GM23338 (cell line): ENCODE measurements around the gene SLC19A1.

Source experiments
- CREB1 ChIP-seq: fragments of 250-450 bp; sonication (Bioruptor Pico); IDR thresholded peaks from 2 replicates; pipeline ENCODE4 v1.5.0; 2020; ENCODE audit warnings: low read depth, mild to moderate bottlenecking, moderate library complexity
- CTCF ChIP-seq, 2 experiments: fragments of 200-600 bp in 1 of 2; sonication (generic) in 1 of 2; conservative IDR thresholded peaks; 2 replicates each; pipeline versions ENCODE4 v1.5.1 to v1.6.1; 2016 to 2017; ENCODE audit warnings: antibody characterized with exemption in 2 of 2, low read depth in 2 of 2, mild to moderate bottlenecking in 2 of 2, moderate library complexity in 1 of 2
- EZH2 ChIP-seq: fragments of 200-600 bp; sonication (generic); IDR thresholded peaks from one replicate; pipeline ENCODE4 v1.8.0; 2017; ENCODE audit warnings: antibody characterized with exemption, mild to moderate bottlenecking, low read depth; ENCODE audit not compliant: unreplicated experiment
- EZH2phosphoT487 ChIP-seq: fragments of 200-600 bp; sonication (generic); IDR thresholded peaks from one replicate; pipeline ENCODE4 v1.8.1; 2018; ENCODE audit warnings: antibody characterized with exemption; ENCODE audit not compliant: unreplicated experiment
- JUNB ChIP-seq: IDR thresholded peaks from one replicate; pipeline ENCODE4 v1.6.1; 2016; ENCODE audit warnings: antibody characterized with exemption; ENCODE audit not compliant: unreplicated experiment
- POLR2AphosphoS5 ChIP-seq: IDR thresholded peaks from 2 replicates; pipeline ENCODE4 v1.6.1; 2016; ENCODE audit warnings: antibody characterized with exemption, low read depth
- STAT1 ChIP-seq: IDR thresholded peaks from one replicate; pipeline ENCODE4 v1.6.1; 2016; ENCODE audit warnings: antibody characterized with exemption; ENCODE audit not compliant: unreplicated experiment
- ZNF114 ChIP-seq: fragments of 250-450 bp; sonication (Bioruptor Pico); IDR thresholded peaks from 2 replicates; pipeline ENCODE4 v1.5.0; 2020; ENCODE audit warnings: mild to moderate bottlenecking, moderate library complexity
- ZNF331 ChIP-seq: fragments of 250-450 bp; sonication (Bioruptor Pico); IDR thresholded peaks from 2 replicates; pipeline ENCODE4 v1.5.0; 2020; ENCODE audit warnings: low read depth, mild to moderate bottlenecking, moderate library complexity
- ZNF462 ChIP-seq: fragments of 250-450 bp; sonication (Bioruptor Pico); IDR thresholded peaks from 2 replicates; pipeline ENCODE4 v1.5.0; 2020; ENCODE audit warnings: mild to moderate bottlenecking, moderate library complexity
- TF ChIP-seq, protein P1 (sequence below): IDR thresholded peaks from one replicate; pipeline ENCODE4 v1.6.1; 2018; ENCODE audit warnings: antibody characterized with exemption; ENCODE audit not compliant: unreplicated experiment
- TF ChIP-seq, protein P2 (sequence below): IDR thresholded peaks from 2 replicates; pipeline ENCODE4 v1.6.1; 2016; ENCODE audit warnings: antibody characterized with exemption

DNA sequence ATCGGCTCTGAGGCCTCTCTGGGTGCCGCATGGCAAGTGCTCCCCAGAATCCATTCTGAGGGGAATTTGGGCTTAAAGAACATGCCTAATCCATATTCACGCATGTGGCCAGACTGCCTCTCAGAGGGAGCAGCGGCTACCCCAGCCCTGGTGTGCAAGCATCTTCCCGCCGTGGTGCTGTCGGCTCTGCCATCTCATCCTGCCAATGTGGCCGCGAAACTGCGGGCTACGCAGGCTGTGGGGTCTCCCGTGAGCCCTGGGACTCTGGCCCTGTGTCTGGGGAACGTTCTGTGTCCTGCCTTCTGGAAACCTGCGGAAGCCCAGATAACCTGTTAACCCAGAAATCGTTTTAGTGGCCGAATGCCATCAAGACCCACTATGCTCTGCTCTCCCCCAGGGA is 60.7 kb downstream of the SLC19A1 start:
- TF ChIP-seq POLR2AphosphoS5 (no peak), JUNB (no peak), CTCF (conservative IDR thresholded peaks at IDR 0.05; ENCODE audit: low read depth in 2 of 2) (no peak), EZH2 (no peak), CREB1 (CRISPR knock-in tag) (no peak), STAT1 (no peak), EZH2phosphoT487 (no peak), ZNF114 (no peak), ZNF462 (CRISPR knock-in tag) (no peak), ZNF331 (CRISPR knock-in tag) (no peak)
- TF ChIP-seq, protein P1, sequence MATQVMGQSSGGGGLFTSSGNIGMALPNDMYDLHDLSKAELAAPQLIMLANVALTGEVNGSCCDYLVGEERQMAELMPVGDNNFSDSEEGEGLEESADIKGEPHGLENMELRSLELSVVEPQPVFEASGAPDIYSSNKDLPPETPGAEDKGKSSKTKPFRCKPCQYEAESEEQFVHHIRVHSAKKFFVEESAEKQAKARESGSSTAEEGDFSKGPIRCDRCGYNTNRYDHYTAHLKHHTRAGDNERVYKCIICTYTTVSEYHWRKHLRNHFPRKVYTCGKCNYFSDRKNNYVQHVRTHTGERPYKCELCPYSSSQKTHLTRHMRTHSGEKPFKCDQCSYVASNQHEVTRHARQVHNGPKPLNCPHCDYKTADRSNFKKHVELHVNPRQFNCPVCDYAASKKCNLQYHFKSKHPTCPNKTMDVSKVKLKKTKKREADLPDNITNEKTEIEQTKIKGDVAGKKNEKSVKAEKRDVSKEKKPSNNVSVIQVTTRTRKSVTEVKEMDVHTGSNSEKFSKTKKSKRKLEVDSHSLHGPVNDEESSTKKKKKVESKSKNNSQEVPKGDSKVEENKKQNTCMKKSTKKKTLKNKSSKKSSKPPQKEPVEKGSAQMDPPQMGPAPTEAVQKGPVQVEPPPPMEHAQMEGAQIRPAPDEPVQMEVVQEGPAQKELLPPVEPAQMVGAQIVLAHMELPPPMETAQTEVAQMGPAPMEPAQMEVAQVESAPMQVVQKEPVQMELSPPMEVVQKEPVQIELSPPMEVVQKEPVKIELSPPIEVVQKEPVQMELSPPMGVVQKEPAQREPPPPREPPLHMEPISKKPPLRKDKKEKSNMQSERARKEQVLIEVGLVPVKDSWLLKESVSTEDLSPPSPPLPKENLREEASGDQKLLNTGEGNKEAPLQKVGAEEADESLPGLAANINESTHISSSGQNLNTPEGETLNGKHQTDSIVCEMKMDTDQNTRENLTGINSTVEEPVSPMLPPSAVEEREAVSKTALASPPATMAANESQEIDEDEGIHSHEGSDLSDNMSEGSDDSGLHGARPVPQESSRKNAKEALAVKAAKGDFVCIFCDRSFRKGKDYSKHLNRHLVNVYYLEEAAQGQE: no peak
- TF ChIP-seq, protein P2, sequence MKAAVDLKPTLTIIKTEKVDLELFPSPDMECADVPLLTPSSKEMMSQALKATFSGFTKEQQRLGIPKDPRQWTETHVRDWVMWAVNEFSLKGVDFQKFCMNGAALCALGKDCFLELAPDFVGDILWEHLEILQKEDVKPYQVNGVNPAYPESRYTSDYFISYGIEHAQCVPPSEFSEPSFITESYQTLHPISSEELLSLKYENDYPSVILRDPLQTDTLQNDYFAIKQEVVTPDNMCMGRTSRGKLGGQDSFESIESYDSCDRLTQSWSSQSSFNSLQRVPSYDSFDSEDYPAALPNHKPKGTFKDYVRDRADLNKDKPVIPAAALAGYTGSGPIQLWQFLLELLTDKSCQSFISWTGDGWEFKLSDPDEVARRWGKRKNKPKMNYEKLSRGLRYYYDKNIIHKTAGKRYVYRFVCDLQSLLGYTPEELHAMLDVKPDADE: no peak
